GM18861 (cell line): ENCODE results near the gene FKTN.

ENCODE experiments used
- ATAC-seq: cut with Tn5 transposase; IDR thresholded peaks from one replicate; pipeline ENCODE4 v1.9.1; 2021; ENCODE audit not compliant: unreplicated experiment

FKTN gene

GRCh38 chr9:105676351-105676923 is 118.5 kb downstream of the FKTN start:
- ATAC-seq: no peak

GRCh38 chr9:105678163-105678562 is 120.2 kb downstream of the FKTN start:
- no peak for ATAC-seq

GRCh38 chr9:105678781-105679180 is 120.8 kb downstream of the FKTN start:
- ATAC-seq: no peak

GRCh38 chr9:105679257-105680022 is 121.5 kb downstream of the FKTN start:
- ATAC-seq: no peak

DNA sequence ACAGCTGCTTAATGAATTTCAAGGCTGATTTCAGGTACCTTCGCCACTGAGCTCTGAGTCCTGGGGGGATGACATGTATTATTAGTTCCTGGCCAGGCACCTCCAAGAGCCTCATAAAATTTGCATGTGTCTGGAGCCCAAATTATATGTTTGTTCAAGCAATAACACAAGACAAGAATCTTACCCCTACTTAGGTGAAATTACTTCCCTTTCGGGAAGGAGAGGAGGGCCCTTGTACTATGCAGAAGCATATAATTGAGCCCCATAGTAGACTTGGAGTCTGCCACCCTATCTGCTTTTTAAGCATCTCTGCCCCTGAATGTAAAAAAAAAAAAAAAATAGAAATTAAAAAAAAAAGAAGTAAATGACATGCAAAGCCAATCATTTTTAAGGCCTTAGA is 123.4 kb downstream of the FKTN start:
- no peak for ATAC-seq

- ATAC-seq: no peak
Measured at GRCh38 chr9:105681724-105682123, 123.8 kb downstream of the FKTN start.

DNA sequence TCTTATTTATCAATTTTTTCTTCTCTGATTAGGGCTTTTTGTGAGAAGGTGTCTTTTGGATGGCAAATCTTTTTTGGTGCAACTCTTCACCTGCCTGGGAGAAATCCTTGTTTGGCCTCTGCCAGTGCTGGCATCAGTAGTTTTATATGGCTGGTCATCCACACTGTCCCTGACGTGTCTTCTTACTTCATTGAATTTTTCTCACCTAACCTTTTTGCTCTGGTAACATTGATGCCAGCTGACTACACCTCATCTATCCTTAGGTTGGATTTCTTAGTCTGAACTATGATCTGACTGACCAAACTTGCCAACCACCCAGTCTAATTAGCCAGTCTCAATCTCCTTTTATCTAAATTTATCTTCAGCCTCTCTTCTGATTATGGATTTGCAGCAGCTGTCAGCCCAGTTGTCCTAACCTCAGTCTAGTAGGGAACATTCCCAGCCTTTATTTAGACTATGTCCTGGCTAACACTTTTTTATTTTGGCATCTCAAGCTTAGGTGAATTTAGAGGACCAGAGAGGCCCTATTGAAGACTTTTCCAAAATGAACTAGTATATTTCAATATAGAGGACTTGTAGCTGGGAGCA is 125.9 kb downstream of the FKTN start:
- no peak for ATAC-seq

GRCh38 chr9:105686936-105687335 is 129.0 kb downstream of the FKTN start:
- no peak for ATAC-seq
